Erythroblast (primary cell): ENCODE results near the gene CSNK2A1.

ENCODE experiments used
- GATA1 ChIP-seq: IDR thresholded peaks from 2 replicates; pipeline ENCODE4 v1.6.1; 2011; ENCODE audit warnings: low read depth, mild to moderate bottlenecking, control low read depth, low read length, moderate library complexity
- POLR2A ChIP-seq: IDR thresholded peaks from 2 replicates; pipeline ENCODE4 v1.6.1; 2011; ENCODE audit warnings: mild to moderate bottlenecking, low read length

GRCh38 chr20:434221-434620 is 109.4 kb downstream of the CSNK2A1 start:
- TF ChIP-seq POLR2A (no peak), GATA1 (no peak)
